GM18505 (cell line): ENCODE results near the gene CERS1.

Experiments
- ATAC-seq: cut with Tn5 transposase; IDR thresholded peaks from one replicate; pipeline ENCODE4 v1.9.1; 2021; ENCODE audit not compliant: unreplicated experiment
- POLR2A ChIP-seq: IDR thresholded peaks from 4 replicates; pipeline ENCODE4 v1.6.1; 2011; ENCODE audit warnings: borderline replicate concordance; ENCODE audit not compliant: insufficient read depth, insufficient read length; ENCODE audit errors: extremely low read depth

The CERS1 gene, protein sequence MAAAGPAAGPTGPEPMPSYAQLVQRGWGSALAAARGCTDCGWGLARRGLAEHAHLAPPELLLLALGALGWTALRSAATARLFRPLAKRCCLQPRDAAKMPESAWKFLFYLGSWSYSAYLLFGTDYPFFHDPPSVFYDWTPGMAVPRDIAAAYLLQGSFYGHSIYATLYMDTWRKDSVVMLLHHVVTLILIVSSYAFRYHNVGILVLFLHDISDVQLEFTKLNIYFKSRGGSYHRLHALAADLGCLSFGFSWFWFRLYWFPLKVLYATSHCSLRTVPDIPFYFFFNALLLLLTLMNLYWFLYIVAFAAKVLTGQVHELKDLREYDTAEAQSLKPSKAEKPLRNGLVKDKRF

DNA sequence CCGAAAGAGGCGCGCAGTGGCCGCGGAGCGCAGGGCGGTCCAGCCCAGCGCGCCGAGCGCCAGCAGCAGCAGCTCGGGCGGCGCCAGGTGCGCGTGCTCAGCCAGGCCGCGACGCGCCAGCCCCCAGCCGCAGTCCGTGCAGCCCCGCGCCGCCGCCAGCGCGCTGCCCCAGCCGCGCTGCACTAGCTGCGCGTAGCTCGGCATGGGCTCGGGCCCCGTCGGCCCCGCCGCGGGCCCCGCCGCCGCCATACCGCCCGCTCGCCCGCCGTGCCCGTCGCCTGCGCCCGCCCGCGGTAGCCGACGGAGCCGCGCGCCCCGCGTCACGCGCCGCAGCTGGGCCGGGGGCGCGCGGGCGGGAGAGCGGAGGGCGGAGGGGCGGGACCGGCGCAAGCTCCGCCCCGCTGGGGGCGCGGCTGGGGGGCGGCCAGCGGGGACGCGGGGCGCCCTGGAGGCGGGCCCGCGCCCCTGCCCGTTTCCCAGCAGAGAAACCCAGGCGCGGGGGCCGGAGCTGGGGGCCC lies at the start of gene CERS1:
Gene CERS1 (minus strand): TSS at position 335 of the 518 bp plus-strand sequence. CDS start 86 bp downstream, at position 249.
- no peak for ATAC-seq
- no peak for TF ChIP-seq POLR2A

DNA sequence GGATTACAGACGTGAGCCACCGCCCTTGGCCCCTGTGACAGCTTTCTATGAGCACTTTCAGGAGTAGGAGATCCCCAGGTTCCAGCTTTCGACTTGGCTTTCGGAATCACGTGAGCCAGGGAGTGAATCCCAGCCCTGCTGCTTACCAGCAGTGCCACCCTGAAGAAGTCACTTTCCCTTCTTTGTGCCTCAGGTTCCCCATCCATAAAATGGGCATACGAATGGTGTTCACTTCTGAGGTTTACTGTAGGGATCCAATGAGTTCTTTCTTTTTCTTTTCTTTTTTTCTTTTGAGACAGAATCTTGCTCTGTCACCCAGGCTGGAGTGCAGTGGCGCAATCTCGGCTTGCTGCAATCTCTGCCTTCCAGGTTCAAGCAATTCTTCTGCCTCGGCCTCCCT lies 49.3 kb upstream of the CERS1 start:
- TF ChIP-seq POLR2A = no peak
- ATAC-seq = no peak

DNA sequence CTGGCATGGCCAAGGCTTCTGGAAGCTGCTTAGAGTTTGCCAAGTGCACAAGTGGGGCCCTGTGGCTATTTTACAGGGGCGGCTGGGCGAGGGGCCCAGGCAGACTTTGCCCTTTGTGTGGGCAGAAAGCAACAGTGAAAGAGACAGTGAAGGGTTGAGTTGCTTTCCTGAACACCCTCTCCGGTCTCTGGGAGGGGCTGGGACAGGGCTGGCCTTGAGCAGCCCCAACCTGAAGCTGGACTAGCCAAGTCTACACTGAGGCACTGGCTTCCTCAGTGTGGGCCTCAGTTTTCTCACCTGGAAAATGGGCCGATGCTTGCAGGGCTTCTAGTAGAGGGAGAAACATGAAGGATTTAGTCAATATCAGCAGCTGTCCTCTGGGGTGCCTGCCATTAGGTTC lies 47.5 kb upstream of the CERS1 start:
- no peak for ATAC-seq
- TF ChIP-seq POLR2A = no peak

DNA sequence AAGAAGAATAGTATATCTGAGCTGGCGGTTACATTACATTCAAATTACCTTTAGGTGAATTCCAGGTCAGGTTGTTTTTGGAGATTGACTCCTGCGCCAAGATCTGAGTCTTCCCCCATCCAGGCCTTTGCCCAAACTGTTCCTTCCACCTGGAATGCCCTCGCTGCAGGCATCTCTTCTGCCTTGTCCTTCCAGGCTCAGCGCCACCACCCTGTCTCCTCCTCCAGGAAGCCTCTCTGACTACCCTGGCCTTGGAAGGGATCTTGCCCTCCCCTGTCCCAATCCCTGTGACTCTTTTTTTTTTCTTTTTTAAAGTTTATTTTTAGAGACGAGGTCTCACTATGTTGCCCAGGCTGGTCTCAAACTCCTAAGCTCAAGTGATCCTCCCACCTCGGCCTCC lies 46.7 kb upstream of the CERS1 start:
- TF ChIP-seq POLR2A = no peak

DNA sequence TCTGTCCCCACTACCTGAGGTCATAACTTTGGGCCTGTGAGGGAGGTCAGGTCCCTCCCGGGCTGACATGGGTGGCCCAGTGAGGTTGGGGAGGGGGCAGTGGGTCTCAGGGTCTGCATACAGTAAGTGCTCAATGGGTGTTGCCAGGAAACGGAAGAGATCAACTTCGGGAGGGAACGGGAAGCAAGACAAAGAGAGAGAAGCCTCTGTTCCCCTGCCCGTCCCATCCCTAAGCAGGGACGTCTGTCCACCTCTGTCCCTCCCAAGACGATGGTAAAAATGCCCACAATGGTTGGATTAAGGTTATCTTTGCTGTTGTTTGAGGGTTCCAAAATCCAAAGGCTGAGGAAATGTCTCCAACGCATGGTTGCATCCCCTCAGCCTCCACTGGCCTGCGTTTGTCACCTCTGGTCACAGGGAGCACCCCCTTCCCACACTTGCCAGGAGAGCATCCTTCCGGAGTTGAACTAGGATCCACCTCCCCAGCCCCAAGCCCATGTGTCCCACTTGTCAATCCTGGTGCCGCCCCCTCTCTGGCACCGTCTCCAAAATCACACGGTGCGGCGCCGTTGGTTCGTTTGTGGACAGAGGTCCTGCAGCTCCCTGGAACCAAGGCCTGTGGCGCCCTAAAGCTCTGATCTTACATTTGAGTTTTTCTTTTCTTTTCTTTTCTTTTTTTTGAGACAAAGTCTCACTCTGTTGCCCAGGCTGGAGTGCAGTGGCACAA lies 45.8 kb upstream of the CERS1 start:
- no peak for TF ChIP-seq POLR2A
- no peak for ATAC-seq

More for the DNA sequence above, 46.7 kb upstream of the CERS1 start:
- no peak for ATAC-seq

DNA sequence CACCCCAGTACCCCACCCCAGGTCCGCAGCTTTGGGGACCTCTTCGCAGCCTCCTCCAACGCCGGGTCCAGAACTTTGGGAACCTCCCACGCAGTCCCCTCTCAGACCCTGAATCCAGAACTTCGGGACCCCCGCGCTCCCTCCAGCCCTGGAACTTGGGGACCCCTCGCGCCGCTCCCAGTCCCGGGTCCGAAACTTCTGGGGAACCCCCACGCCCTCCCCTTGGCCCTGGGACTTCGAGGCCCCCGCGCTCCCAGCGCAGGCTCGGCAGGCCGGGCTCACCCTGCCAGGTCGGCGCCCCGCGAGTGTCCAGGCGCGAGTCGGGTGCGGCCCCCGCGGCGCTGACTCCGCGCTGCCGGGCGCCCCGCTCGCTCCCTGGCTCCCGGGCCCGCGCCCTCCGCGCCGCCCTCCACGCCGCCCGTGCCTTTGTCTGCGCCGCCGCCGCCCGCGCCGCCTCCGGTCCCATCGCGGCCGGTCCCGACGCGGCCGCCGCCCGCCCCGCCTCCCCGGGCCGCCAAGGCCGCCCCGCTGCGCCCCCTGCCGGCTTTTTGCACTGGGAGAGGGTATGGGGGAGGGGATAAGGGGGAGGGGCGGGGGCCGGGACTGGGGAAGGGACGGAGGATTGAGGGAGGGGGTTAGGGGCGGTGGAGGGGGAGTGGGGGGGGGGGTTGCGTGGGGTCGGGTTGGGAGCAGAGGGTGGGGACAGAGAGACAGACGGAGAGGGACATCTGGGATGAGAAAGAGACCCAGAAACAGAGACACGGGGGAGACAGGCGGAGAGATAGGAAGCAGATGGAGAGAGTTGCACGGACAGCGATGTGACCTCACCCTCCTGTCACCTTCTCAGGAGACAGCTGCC lies 45.0 kb upstream of the CERS1 start, which contains the start of gene HOMER3:
Gene HOMER3 (minus strand): TSS at position 449 of the 859 bp plus-strand sequence. CDS start 2,235 bp downstream, outside the sequence.
- ATAC-seq = no peak
- TF ChIP-seq POLR2A = no peak

DNA sequence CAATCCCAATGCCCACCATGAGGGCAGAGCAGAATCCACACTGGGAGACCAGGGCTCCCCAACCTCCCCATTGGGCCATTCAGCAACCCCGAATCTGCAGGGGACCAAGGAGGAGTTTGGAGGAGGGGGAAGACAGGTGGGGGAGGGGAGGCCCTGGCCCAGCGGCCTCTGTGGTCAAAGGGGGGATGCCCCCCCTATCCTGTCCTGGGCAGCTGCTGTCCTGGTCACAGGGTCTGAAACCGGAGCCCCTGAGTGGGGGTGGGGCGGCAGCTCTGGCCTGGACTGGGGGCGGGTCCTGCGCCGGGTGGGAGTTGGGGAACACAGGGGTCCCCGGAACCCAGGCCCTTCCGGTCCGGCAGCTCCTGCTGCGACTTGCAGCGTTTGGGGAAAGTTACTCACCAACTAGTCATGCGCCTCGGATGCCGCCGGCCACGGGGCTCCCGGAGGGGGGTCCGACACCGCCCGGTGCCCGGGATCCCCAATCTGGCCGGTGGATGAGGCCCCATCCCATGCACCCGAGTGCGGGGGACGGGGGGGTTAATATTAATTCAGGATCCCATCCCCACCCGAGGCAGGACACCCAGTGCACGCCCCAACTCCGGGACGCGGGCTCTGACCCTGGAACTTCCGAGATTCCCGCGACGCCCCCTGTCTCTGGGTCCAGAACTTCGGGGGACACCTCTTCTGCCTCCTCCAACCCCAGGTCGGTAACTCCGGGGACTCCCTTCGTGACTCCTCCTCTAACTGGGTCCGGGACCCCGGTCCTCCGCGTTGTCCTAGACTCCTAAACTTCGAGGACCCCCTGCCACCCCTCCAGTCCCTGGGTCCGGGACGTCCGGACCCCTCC lies 44.2 kb upstream of the CERS1 start:
- no peak for ATAC-seq

DNA sequence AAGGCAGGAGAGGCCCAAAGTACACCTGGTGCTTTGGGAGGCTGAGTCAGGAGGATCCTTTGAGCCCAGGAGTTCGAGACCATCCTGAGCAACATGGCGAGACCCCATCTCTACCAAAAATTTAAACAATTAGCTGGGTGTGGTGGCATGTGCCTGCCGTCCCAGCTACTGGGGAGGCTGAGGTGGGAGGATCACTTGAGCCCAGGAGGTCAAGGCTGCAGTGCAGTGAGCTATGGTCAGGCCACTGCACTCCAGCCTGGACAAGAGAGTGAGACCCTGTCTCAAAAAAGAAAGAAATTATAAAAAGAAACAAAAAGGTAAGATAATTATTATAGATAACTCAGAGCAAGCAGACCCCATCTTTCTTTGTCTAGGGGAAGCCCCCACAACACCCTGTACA lies 43.2 kb upstream of the CERS1 start:
- TF ChIP-seq POLR2A = no peak

More for the DNA sequence above, 44.2 kb upstream of the CERS1 start:
- no peak for TF ChIP-seq POLR2A

DNA sequence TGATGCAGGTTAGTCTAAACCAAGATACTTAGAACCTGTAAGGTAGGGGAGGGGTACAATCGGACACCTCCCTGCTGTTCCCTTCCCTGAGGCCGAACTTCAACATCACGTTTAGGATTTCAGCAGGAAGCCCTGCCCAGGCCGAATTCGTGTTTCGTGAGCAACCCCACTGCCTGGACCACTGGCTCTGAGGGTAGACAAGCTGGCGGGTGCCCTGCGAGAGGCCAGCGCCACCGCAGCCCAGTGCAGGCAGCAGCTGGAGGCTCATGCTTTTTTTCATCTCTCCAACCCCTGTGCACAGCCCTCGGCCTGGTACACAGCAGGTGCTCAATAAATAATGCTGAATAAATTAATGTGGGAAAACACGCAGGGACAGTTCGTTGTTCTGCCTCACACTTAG lies 37.3 kb upstream of the CERS1 start:
- TF ChIP-seq POLR2A = no peak
- ATAC-seq = no peak

More for the DNA sequence above, 43.2 kb upstream of the CERS1 start:
- no peak for ATAC-seq

DNA sequence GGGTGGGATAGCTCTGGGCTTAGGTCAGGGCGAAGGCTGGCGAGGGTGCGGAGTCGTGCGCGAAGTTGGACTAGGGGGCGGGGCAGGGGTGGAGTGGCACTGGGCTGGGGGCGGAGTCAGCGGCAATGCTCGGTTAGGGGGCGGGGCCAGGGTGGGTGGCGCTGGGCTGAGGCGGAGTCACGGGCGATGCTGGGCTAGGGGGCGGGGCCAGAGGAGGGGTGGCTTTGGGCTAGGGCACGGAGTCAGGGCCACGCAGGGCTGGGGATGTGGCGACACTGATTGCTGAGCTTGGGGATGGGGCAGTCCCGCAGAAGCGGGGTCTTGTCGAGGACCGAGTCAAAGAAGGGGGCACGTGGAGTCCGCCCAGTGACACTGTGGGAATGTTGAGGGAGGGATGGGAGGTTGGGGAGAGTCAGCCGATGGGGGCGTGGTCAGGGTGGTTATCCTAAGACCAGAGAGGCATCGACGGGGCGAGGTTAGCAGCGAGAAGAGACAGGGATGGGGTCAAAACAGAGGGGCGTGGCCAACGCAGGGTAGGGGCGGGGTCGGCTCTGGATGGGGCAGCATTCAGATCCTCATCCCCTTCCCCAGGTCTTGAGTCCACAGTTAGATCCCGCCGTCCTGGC lies 36.4 kb upstream of the CERS1 start:
- TF ChIP-seq POLR2A = no peak

DNA sequence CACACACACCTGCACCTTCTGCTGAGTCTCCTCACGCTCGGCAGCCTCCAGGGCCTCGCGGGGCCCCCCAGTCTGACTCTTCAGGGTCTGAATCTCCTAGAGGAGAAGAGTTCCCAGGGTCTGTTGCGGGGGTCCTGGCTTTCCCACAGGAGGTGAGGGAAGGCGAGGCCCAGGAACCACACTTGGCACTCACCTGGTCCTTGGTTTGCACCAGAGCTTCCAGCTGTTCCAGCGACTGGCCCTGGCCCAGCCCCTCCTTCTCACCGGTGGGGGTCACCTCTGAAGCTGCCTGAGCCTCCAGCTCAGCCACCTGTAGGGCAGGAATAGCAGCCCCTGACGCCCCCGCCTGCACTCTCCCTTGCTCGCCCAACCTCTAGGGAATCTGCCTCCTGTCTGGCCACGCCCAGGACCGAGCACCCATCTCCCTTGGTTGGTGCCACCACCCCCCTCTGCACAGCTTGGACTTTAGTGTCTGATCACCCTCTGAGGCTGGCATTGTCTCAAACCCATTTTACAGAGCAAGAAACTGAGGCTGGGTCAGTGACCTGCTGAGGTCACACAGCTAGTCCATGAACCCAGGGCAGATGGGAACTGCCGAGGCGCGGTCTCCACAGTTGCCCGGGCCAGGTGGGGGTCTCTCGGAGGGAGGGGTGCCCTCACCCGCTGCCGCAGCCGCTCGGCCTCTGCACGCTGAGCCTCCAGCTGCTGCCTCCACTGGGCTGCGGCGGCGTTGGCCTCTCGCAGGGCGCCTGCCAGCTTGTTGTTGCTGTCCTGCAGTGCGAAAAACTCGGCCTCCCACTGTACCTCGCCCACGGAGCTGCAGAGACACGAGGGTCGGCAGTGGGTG lies 35.6 kb upstream of the CERS1 start:
- TF ChIP-seq POLR2A = no peak
- no peak for ATAC-seq

More for the DNA sequence above, 36.4 kb upstream of the CERS1 start:
- ATAC-seq = no peak
